ENCODE data around the gene C3orf22. TPM values are rescaled to one million over a fixed set of nuclear protein-coding genes. Genes with fewer than 3 reads are reported as not detected.

The C3orf22 gene
- total RNA-seq, 4 donors from 2014 or later, result not detected

- intact Hi-C loops (cut with DNase I; ENCODE audit: low total_unique reads), result no loop called here
- H3K4me1 ChIP-seq, result no peaks in the 10 kb centered on the region
- no peaks in the 10 kb centered on the region for H3K27me3 ChIP-seq
- H3K4me3 ChIP-seq, result no peak overlapping the region
- H3K27ac ChIP-seq, result no peak overlapping the region
- peak in 1 of 2 donors; percentile 5 for DNase-seq
- H3K36me3 ChIP-seq, result no peaks in the 10 kb centered on the region
- no peak for TF ChIP-seq POLR2A (IDR thresholded peaks at IDR 0.05)
- TF ChIP-seq CTCF (IDR thresholded peaks at IDR 0.05), result no peak
- no peaks in the 10 kb centered on the region for H3K9me3 ChIP-seq
Measured at GRCh38 chr3:126548556-126549466, 9.9 kb downstream of the C3orf22 start.

GRCh38 chr3:126547721-126548120 is 11.0 kb downstream of the C3orf22 start:
- no peaks in the 10 kb centered on the region for H3K36me3 ChIP-seq
- intact Hi-C loops (cut with DNase I; ENCODE audit: low total_unique reads), result no loop called here
- no peaks in the 10 kb centered on the region for H3K27me3 ChIP-seq
- no peaks in the 10 kb centered on the region for H3K9me3 ChIP-seq
- peak in 1 of 2 donors; percentile 2 for DNase-seq
- no peak overlapping the region for H3K4me3 ChIP-seq
- no peak overlapping the region for H3K27ac ChIP-seq
- TF ChIP-seq CTCF (IDR thresholded peaks at IDR 0.05), result no peak
- no peak for TF ChIP-seq POLR2A (IDR thresholded peaks at IDR 0.05)
- H3K4me1 ChIP-seq, result no peaks in the 10 kb centered on the region

- H3K4me1 ChIP-seq, result no peaks in the 10 kb centered on the region
- H3K9me3 ChIP-seq, result no peaks in the 10 kb centered on the region
- no peak overlapping the region for H3K27ac ChIP-seq
- no peak for TF ChIP-seq CTCF (IDR thresholded peaks at IDR 0.05)
- no peak for TF ChIP-seq POLR2A (IDR thresholded peaks at IDR 0.05)
- no peaks in the 10 kb centered on the region for H3K27me3 ChIP-seq
- H3K36me3 ChIP-seq, result no peaks in the 10 kb centered on the region
- intact Hi-C loops (cut with DNase I; ENCODE audit: low total_unique reads), result no loop called here
- no peak overlapping the region for H3K4me3 ChIP-seq
- peak; percentile 2 to 4 for DNase-seq
Measured at GRCh38 chr3:126546549-126547239, 12.0 kb downstream of the C3orf22 start.

- Histone ChIP-seq H3K4me3 (no peak overlapping the region), H3K27me3 (no peaks in the 10 kb centered on the region), H3K4me1 (no peaks in the 10 kb centered on the region), H3K9me3 (no peaks in the 10 kb centered on the region), H3K27ac (no peak overlapping the region), H3K36me3 (no peaks in the 10 kb centered on the region)
- TF ChIP-seq POLR2A (IDR thresholded peaks at IDR 0.05), result no peak
- no peak for TF ChIP-seq CTCF (IDR thresholded peaks at IDR 0.05)
- peak in 1 of 2 donors; percentile 3 for DNase-seq
- intact Hi-C loops (cut with DNase I; ENCODE audit: low total_unique reads), result no loop called here
Measured at GRCh38 chr3:126546013-126546412, 12.7 kb downstream of the C3orf22 start.

GRCh38 chr3:126545544-126545943 is 13.2 kb downstream of the C3orf22 start:
- no peaks in the 10 kb centered on the region for H3K9me3 ChIP-seq
- H3K36me3 ChIP-seq, result no peaks in the 10 kb centered on the region
- TF ChIP-seq CTCF (IDR thresholded peaks at IDR 0.05) (no peak), POLR2A (IDR thresholded peaks at IDR 0.05) (no peak)
- peak in 1 of 2 donors; percentile 1 for DNase-seq
- H3K27me3 ChIP-seq, result no peaks in the 10 kb centered on the region
- H3K4me1 ChIP-seq, result no peaks in the 10 kb centered on the region
- intact Hi-C loops (cut with DNase I; ENCODE audit: low total_unique reads), result no loop called here
- no peak overlapping the region for H3K4me3 ChIP-seq
- no peak overlapping the region for H3K27ac ChIP-seq

All from uterus (tissue), 4 donors.